IMR-90 (cell line): Measurements from ENCODE around the gene GLMN. TPM values are rescaled to one million over a fixed set of nuclear protein-coding genes. Genes with fewer than 3 reads are reported as not detected.
A peak's percentile ranks its signal among the peaks of the same experiment; 100 is the strongest.

Experiments used
- ATAC-seq: fragments of 200-7000 bp; cut with Tn5 transposase; 2 replicates; pipeline ENCODE4 v1.9.1; 2020; ENCODE audit warnings: low read depth, mild to moderate bottlenecking, moderate library complexity
- BruUV-seq: library from RNA; stranded (reverse); fragments of 400-500 nt; replicated peaks from 2 replicates; lab custom pipeline; 2021; lab: Mats Ljungman, UMichigan
- CTCF ChIA-PET: fragments of 300-600 bp; formaldehyde crosslinking; extraction: SDS; loops from one replicate; lab custom pipeline; 2021; ENCODE audit warnings: antibody characterized with exemption; lab: Yijun Ruan, JAX
- POLR2A ChIA-PET: fragments of 300-600 bp; sonication (Branson Sonifier 250); formaldehyde crosslinking; loops from one replicate; lab custom pipeline; 2022; ENCODE audit warnings: antibody characterized with exemption; ENCODE audit not compliant: unreplicated experiment; lab: Charles Lee
- DNase-seq: peaks from one replicate; pipeline ENCODE4 v3.0.0; 2013
- H2AFZ ChIP-seq: replicated peaks from 2 replicates; pipeline ENCODE3; 2013; ENCODE audit warnings: low read length, mild to moderate bottlenecking; ENCODE audit not compliant: poor library complexity
- H2AK5ac ChIP-seq: 2 replicates; pipeline ENCODE4 v1.6.1; 2013; ENCODE audit warnings: low read depth, low read length, inconsistent platforms
- H2AK9ac ChIP-seq: replicated peaks from 2 replicates; pipeline ENCODE3; 2013; ENCODE audit warnings: mild to moderate bottlenecking, low read depth, low read length, moderate library complexity; ENCODE audit not compliant: poor library complexity
- H2BK120ac ChIP-seq: 2 replicates; pipeline ENCODE4 v1.6.1; 2013; ENCODE audit warnings: low read depth, low read length, inconsistent platforms
- H2BK15ac ChIP-seq: 3 replicates; pipeline ENCODE4 v1.6.1; 2013; ENCODE audit warnings: low read depth, low read length, inconsistent platforms
- H2BK20ac ChIP-seq: 2 replicates; pipeline ENCODE4 v1.6.1; 2013; ENCODE audit warnings: low read depth, mild to moderate bottlenecking, inconsistent platforms, low read length, moderate library complexity
- H2BK5ac ChIP-seq: 2 replicates; pipeline ENCODE4 v1.6.1; 2013; ENCODE audit warnings: mild to moderate bottlenecking, low read depth, low read length, inconsistent platforms; ENCODE audit not compliant: poor library complexity, severe bottlenecking
- H3K14ac ChIP-seq: replicated peaks from 2 replicates; pipeline ENCODE4 v1.6.1; 2013; ENCODE audit warnings: low read depth, low read length, inconsistent platforms
- H3K18ac ChIP-seq: 2 replicates; pipeline ENCODE4 v1.6.1; 2013; ENCODE audit warnings: low read depth, low read length, control low read depth
- H3K23ac ChIP-seq: 2 replicates; pipeline ENCODE4 v1.6.1; 2013; ENCODE audit warnings: low read depth, low read length, inconsistent platforms
- H3K27ac ChIP-seq: 2 replicates; pipeline ENCODE4 v1.5.1; 2013; ENCODE audit warnings: mild to moderate bottlenecking, control low read depth, low read length; ENCODE audit not compliant: insufficient read depth
- H3K27me3 ChIP-seq: 2 replicates; pipeline ENCODE4 v1.6.1; 2013; ENCODE audit warnings: low read length; ENCODE audit not compliant: control insufficient read depth, insufficient read depth
- H3K36me3 ChIP-seq: 2 replicates; pipeline ENCODE4 v1.6.1; 2013; ENCODE audit warnings: low read length, mixed read lengths; ENCODE audit not compliant: control insufficient read depth, insufficient read depth
- H3K4ac ChIP-seq: 2 replicates; pipeline ENCODE4 v1.6.1; 2013; ENCODE audit warnings: low read depth, low read length, inconsistent platforms
- H3K4me1 ChIP-seq: 2 replicates; pipeline ENCODE4 v1.6.1; 2013; ENCODE audit warnings: low read length, mixed read lengths; ENCODE audit not compliant: control insufficient read depth, insufficient read depth
- H3K4me2 ChIP-seq: 2 replicates; pipeline ENCODE4 v1.6.1; 2013; ENCODE audit warnings: low read depth, mild to moderate bottlenecking, control low read depth, low read length, moderate library complexity
- H3K4me3 ChIP-seq: 2 replicates; pipeline ENCODE4 v1.5.1; 2013; ENCODE audit warnings: low read depth, mild to moderate bottlenecking, control low read depth, low read length, moderate library complexity; ENCODE audit not compliant: insufficient read depth
- H3K56ac ChIP-seq: 2 replicates; pipeline ENCODE4 v1.6.1; 2013; ENCODE audit warnings: low read length, inconsistent platforms; ENCODE audit not compliant: insufficient read depth; ENCODE audit errors: extremely low read depth
- H3K79me1 ChIP-seq, 2 experiments: 2 replicates each; pipeline ENCODE4 v1.6.1; 2013; ENCODE audit warnings: low read length in 2 of 2, inconsistent platforms in 1 of 2, low read depth in 1 of 2
- H3K9ac ChIP-seq: 2 replicates; pipeline ENCODE4 v1.6.1; 2013; ENCODE audit warnings: low read depth, low read length, control low read depth
- H3K9me1 ChIP-seq: 2 replicates; pipeline ENCODE4 v1.6.1; 2013; ENCODE audit warnings: low read length, inconsistent platforms; ENCODE audit not compliant: insufficient read depth
- H3K9me3 ChIP-seq: 2 replicates; pipeline ENCODE4 v1.6.1; 2013; ENCODE audit warnings: low read length; ENCODE audit not compliant: control insufficient read depth, insufficient read depth
- H4K20me1 ChIP-seq: 2 replicates; pipeline ENCODE4 v1.6.1; 2013; ENCODE audit warnings: low read length, inconsistent platforms; ENCODE audit not compliant: insufficient read depth
- H4K5ac ChIP-seq: 2 replicates; pipeline ENCODE4 v1.6.1; 2013; ENCODE audit warnings: mild to moderate bottlenecking, low read depth, low read length, control low read depth
- H4K8ac ChIP-seq, 2 experiments: 2 replicates each; pipeline ENCODE4 v1.6.1; 2013; ENCODE audit warnings: low read depth in 2 of 2, low read length in 2 of 2, control low read depth in 1 of 2, inconsistent platforms in 1 of 2
- H4K91ac ChIP-seq: 2 replicates; pipeline ENCODE4 v1.6.1; 2013; ENCODE audit warnings: low read depth, low read length, inconsistent platforms; ENCODE audit not compliant: insufficient read depth
- BHLHE40 ChIP-seq: fragments of 150-350 bp; IDR thresholded peaks from 2 replicates; pipeline ENCODE4 v1.6.1; 2016; ENCODE audit warnings: mild to moderate bottlenecking, low read depth, low read length
- ELK1 ChIP-seq: fragments of 150-350 bp; IDR thresholded peaks from 2 replicates; pipeline ENCODE4 v1.6.1; 2016; ENCODE audit warnings: low read depth, mild to moderate bottlenecking, low read length, moderate library complexity, borderline replicate concordance
- FOS ChIP-seq: fragments of 150-350 bp; IDR thresholded peaks from 2 replicates; pipeline ENCODE4 v1.6.1; 2016; ENCODE audit warnings: low read depth, low read length
- NFE2L2 ChIP-seq: fragments of 150-350 bp; IDR thresholded peaks from 2 replicates; pipeline ENCODE4 v1.6.1; 2016; ENCODE audit warnings: low read depth, mild to moderate bottlenecking, low read length
- POLR2A ChIP-seq: IDR thresholded peaks from 2 replicates; pipeline ENCODE4 v1.6.1; 2012; ENCODE audit warnings: mild to moderate bottlenecking, low read depth, low read length
- RAD21 ChIP-seq: IDR thresholded peaks from 2 replicates; pipeline ENCODE4 v1.6.1; 2012; ENCODE audit warnings: low read length, improper control_type of control experiment
- RFX5 ChIP-seq: IDR thresholded peaks from 2 replicates; pipeline ENCODE4 v1.8.0; 2012; ENCODE audit warnings: low read depth, mild to moderate bottlenecking, low read length, moderate library complexity
- WGBS, 2 experiments: methylation state at CpG; one replicate each; pipeline versions ENCODE4 v1.1.5 to v1.1.7; 2013; ENCODE audit warnings: missing lambda C conversion rate in 2 of 2; ENCODE audit not compliant: insufficient read length in 1 of 2; ENCODE audit errors: extremely low coverage in 2 of 2; 5-methylcytosine and 5-hydroxymethylcytosine counted together
- dilution Hi-C: fragments of 300-500 bp; cut with HindIII; formaldehyde crosslinking; loops from one replicate; pipeline ENCODE4 v1.14.3; 2018; ENCODE audit warnings: low sequenced_read_pairs; ENCODE audit not compliant: unreplicated experiment
- in situ Hi-C: fragments of 300-500 bp; cut with MboI; formaldehyde crosslinking; loops from 3 replicates; pipeline ENCODE4 v1.14.3; 2019; ENCODE audit warnings: low sequenced_read_pairs, inconsistent platforms, mixed read lengths
- intact Hi-C: fragments of 100-400 bp; cut with micrococcal nuclease; formaldehyde crosslinking; loops from 2 replicates; pipeline ENCODE4 v1.10.0; 2022
- polyA plus RNA-seq, 3 experiments: library from polyadenylated mRNA; depleted of rRNA; stranded (reverse); fragments of >200 nt; gene quantifications; 2 replicates each; pipeline ENCODE4 v1.2.3, GENCODE V29; 2012; ENCODE audit warnings: low replicate concordance in 1 of 3
- total RNA-seq: library from RNA; depleted of rRNA; stranded (reverse); fragments of >200 nt; gene quantifications from 2 replicates; pipeline ENCODE4 v1.2.3, GENCODE V29; 2012

The GLMN gene
- total and polyA plus RNA-seq, 2 of the 4 experiments (the other 2 are of a cell fraction) = 4.1 to 4.7 TPM

GRCh38 chr1:92244376-92244775 is 54.4 kb downstream of the GLMN start:
- no peak overlapping the region for H2BK15ac ChIP-seq
- H4K8ac ChIP-seq = no peak overlapping the region
- H3K79me1 ChIP-seq = no peaks in the 10 kb centered on the region
- CTCF ChIA-PET = no interaction called here
- dilution Hi-C loops = no loop called here
- no peak overlapping the region for H3K23ac ChIP-seq
- POLR2A ChIA-PET = no interaction called here
- no peak overlapping the region for H4K5ac ChIP-seq
- no peak overlapping the region for H2BK120ac ChIP-seq
- no peak overlapping the region for H3K4me3 ChIP-seq
- H2AK9ac ChIP-seq = no peak overlapping the region
- no peak overlapping the region for H2AK5ac ChIP-seq
- in situ Hi-C loops = no loop called here
- H3K4ac ChIP-seq = no peak overlapping the region
- DNase-seq (peak; percentile 28), ATAC-seq (no peak; the same call in 1 of the 2 replicates)
- H2AFZ ChIP-seq = no peak overlapping the region
- H3K18ac ChIP-seq = no peak overlapping the region
- BruUV-seq = no TSS peak
- H2BK20ac ChIP-seq = no peak overlapping the region
- H3K9me1 ChIP-seq = no peaks in the 10 kb centered on the region
- no peaks in the 10 kb centered on the region for H3K9me3 ChIP-seq
- no peak overlapping the region for H3K4me2 ChIP-seq
- no peak overlapping the region for H3K56ac ChIP-seq
- no peak overlapping the region for H2BK5ac ChIP-seq
- no peaks in the 10 kb centered on the region for H4K20me1 ChIP-seq
- no peak overlapping the region for H3K9ac ChIP-seq
- intact Hi-C loops = no loop called here
- H3K27me3 ChIP-seq = no peaks in the 10 kb centered on the region
- TF ChIP-seq BHLHE40 (no peak), FOS (no peak), POLR2A (no peak), NFE2L2 (no peak), RFX5 (no peak), ELK1 (no peak), RAD21 (no peak)
- H3K36me3 ChIP-seq = peaks cover 3% of the 10 kb centered on the region
- H3K27ac ChIP-seq = no peak overlapping the region
- H3K4me1 ChIP-seq = no peaks in the 10 kb centered on the region
- H4K91ac ChIP-seq = no peak overlapping the region
- WGBS, 2 experiments = no CpG with 5 or more reads among the region's 1 CpG
- no peak overlapping the region for H3K14ac ChIP-seq
